ENCODE results near the gene KIF1B.
"Not testable (repeated sequence)": the region's sequence is repeated elsewhere in the genome, so short reads cannot be mapped to it uniquely, and the experiment has no call there.

- TF ChIP-seq POLR2AphosphoS5 (IDR thresholded peaks at IDR 0.05; ENCODE audit: borderline replicate concordance, low read depth, low read length); EZH2 (IDR thresholded peaks at IDR 0.05); FOXP2 (optimal IDR thresholded peaks at IDR 0.05; ENCODE audit: control extremely low read depth, extremely low read length, insufficient read depth): not testable (repeated sequence)
Observed at GRCh38 chr1:10220657-10221056, 10.3 kb downstream of the KIF1B start.
